HUES48 (cell line): ENCODE data around the gene SGK1.

Source experiments
- H3K27ac ChIP-seq: one replicate; pipeline ENCODE4 v1.7.0; 2013; ENCODE audit warnings: low read depth, low read length, inconsistent platforms
- H3K27me3 ChIP-seq: 2 replicates; pipeline ENCODE4 v1.6.1; 2013; ENCODE audit warnings: mild to moderate bottlenecking, low read length; ENCODE audit not compliant: control insufficient read depth, insufficient read depth
- H3K36me3 ChIP-seq: 2 replicates; pipeline ENCODE4 v1.6.1; 2013; ENCODE audit warnings: low read length; ENCODE audit not compliant: control insufficient read depth, insufficient read depth
- H3K4me1 ChIP-seq: 2 replicates; pipeline ENCODE4 v1.6.1; 2013; ENCODE audit warnings: mild to moderate bottlenecking, low read length; ENCODE audit not compliant: control insufficient read depth, insufficient read depth
- H3K4me3 ChIP-seq: 2 replicates; pipeline ENCODE4 v1.5.1; 2013; ENCODE audit warnings: mild to moderate bottlenecking, low read depth, low read length
- H3K9ac ChIP-seq: 2 replicates; pipeline ENCODE4 v1.6.1; 2013; ENCODE audit warnings: mild to moderate bottlenecking, low read depth, low read length, moderate library complexity
- H3K9me3 ChIP-seq: 2 replicates; pipeline ENCODE4 v1.6.1; 2013; ENCODE audit warnings: low read length; ENCODE audit not compliant: control insufficient read depth, insufficient read depth

SGK1 gene

DNA sequence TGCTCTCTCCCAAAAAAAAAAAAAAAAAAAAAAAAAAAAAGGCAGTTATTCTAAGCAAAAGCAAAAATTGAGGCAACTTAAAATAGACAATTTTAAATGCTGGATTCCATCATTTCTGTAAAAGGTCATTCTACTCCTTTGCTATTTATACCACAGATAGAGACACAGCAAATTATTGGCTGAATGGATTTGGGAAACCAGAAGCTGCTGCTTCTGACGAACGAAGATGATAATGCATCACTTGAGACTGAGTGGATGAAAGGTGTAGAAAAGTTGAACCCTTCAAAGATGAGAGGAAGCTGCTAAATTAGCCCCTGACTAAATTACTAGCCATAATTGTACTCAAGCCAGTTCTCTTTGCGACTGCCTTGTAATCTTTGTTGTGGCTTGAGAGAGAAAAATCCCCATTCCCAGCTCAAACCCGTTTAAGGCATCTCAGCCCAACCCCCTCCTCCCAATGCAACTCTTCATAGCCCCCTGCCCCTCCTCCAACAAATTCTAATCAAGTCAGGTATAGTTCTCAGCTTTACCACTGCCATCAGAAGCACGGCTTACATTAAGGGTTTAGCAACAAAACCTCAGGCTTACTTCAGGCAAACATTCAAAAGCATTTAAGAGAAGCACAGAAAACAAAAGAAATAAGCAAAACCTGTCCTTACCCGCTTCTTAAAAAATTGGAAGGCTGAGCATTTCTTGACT, 1.0 kb downstream of the SGK1 start:
- H3K27ac ChIP-seq: no peak overlapping the region
- H3K9me3 ChIP-seq: no peaks in the 10 kb centered on the region
- H3K4me1 ChIP-seq: peaks cover 51% of the 10 kb centered on the region
- peak overlapping the region; percentile 72 for H3K4me3 ChIP-seq
- H3K9ac ChIP-seq: no peak overlapping the region; the same call in 1 of the 2 replicates
- H3K27me3 ChIP-seq: peaks cover 26% of the 10 kb centered on the region
- H3K36me3 ChIP-seq: no peaks in the 10 kb centered on the region

DNA sequence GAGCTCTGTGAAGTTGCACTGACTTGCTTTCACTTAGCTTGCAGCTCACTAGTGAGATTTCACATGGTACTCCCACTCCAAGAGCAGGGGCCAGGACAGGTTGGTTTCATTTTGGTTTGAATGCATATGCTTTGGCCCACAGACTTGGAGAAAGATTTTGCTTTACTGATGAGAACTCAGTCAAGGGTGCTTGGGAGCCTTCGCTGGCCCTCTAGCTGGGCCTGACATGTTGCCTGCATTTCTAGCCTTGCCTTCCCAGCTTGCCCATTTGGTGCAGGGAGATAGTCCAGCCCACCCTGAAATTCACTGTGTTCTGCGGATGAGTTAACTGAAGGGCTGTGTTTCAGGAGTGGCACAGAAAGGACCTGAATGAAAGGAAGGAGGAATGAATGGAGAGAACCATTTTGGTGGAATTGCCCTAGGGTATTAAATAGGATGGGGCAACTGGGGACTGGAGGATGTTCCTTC, 1.9 kb downstream of the SGK1 start:
- Histone ChIP-seq H3K9ac (no peak overlapping the region), H3K9me3 (no peaks in the 10 kb centered on the region), H3K27ac (no peak overlapping the region), H3K4me1 (peaks cover 55% of the 10 kb centered on the region), H3K4me3 (no peak overlapping the region), H3K36me3 (no peaks in the 10 kb centered on the region), H3K27me3 (peaks cover 26% of the 10 kb centered on the region)

GRCh38 chr6:134315189-134315588, 2.7 kb downstream of the SGK1 start:
- Histone ChIP-seq H3K4me1 (peaks cover 56% of the 10 kb centered on the region), H3K27me3 (peaks cover 26% of the 10 kb centered on the region), H3K27ac (no peak overlapping the region), H3K4me3 (no peak overlapping the region), H3K9ac (no peak overlapping the region), H3K36me3 (no peaks in the 10 kb centered on the region), H3K9me3 (no peaks in the 10 kb centered on the region)

DNA sequence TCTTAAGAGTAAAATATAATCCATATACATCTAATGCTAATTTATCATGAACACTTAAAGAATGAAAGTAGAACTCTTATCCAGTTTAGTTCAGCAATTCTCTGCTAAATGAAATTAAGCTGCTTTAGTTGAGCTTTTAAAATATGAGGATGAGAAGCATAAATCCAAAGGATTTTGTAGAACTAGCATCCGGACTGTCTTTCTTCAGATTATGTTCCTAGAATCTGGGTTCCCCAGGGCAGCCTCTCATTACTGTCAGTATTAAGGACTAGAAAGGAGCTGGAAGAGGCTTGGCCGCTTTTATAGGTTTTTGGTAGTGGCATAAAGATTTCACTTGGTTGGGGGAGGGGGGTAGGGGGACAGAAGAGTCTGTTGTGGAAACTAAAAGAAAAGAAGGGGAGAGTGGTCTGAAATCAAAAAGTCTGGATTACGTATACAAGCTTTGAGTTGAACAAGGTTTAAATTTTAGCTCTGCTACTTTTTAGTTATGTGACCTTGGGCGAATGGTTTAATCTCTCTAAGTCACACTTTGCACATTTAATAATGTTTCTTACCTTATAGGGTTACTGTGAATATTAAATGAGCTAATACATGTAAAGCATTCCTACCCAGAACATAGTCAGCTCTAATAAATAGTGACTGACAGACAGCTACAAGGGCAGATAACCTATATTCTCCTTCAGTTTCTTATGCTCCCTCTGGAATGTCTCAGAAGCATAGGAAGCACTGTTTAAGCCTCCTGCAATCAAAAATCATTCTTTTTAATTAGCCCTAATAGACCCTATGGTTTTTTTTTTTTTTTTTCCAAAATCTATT, 3.7 kb downstream of the SGK1 start:
- Histone ChIP-seq H3K9ac (no peak overlapping the region), H3K9me3 (no peaks in the 10 kb centered on the region), H3K27me3 (peaks cover 25% of the 10 kb centered on the region), H3K36me3 (no peaks in the 10 kb centered on the region), H3K4me1 (peaks cover 63% of the 10 kb centered on the region), H3K4me3 (no peak overlapping the region), H3K27ac (no peak overlapping the region)

DNA sequence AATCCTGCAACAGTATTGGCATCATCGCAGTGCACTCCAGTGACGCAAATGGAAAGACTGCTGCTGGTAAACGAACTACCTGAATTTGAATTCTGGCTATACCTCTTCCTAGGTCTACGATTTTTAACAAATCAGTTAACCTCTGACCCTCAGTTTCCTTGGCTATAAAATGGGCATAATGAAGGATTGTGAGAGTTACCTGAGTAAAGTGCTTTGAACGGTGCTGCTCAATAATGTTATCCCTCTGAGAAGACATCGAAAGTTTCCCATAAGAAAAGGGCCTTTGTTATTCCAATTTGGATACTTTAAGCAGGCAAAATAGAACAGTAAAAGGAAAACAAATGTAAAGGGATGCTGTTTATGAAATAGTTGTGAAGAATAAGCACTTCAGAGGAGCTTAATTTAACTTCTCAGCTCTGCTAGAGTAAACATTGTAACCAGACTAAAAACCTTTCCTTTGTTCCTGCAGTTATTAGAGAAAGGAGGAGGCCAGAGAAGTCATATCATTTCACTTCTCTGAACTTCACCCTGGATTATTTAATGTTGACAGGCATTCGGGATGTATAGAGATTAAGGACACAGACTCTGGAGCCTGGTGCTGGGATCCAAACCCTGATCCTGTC, 5.8 kb downstream of the SGK1 start:
- Histone ChIP-seq H3K36me3 (no peaks in the 10 kb centered on the region), H3K27ac (peak overlapping the region; percentile 41), H3K4me1 (peaks cover 55% of the 10 kb centered on the region), H3K9me3 (no peaks in the 10 kb centered on the region), H3K27me3 (peaks cover 8% of the 10 kb centered on the region; the same call in 1 of the 2 replicates), H3K4me3 (no peak overlapping the region), H3K9ac (no peak overlapping the region)

DNA sequence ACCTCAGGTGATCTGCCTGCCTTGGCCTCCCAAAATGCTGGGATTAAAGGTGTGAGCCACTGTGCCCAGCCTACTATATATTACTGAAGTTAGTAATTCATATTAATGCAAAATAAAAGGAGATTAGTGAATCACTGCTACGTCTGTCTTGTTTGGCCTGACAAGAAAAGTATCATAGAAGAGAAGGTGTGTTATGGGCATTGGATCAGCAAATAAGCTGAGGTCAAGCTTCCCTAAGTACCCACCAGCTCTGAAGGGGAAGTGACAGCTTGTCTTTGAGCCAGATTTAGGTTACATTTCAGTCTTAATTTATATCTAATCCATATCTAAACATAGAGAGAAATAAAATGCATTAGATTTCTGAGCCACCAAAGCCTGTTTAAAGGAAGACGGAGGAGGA, 7.1 kb downstream of the SGK1 start:
- H3K36me3 ChIP-seq: no peaks in the 10 kb centered on the region

DNA sequence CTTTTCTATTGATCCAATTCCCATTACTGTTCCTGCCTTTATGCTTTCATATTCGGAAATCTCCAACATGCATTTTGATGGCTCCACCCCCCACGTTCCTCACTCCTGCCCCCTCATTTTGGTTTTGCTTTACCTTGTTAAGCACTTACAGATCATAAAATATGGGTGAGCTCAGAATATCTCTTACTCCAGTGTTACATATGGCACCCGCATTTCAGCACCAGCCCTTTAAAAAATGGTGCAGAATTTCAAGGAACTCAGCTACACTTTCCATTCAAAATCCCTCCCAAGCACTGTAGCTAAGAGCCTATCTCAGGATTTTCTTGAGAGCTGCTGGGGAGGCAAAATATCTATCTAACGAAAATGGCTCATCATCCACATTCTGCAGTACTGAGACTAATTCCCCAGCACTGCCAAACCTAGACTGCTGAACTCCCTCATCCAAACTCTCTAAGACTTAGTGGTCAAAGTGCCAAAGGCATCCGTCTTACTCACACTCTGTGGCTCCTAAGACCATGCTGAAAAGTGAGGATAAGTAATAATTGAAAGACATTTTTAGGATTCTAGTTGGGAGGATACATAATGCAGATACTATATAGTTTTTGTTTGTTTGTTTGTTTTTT, 7.8 kb downstream of the SGK1 start:
- H3K36me3 ChIP-seq: no peaks in the 10 kb centered on the region

More for the DNA sequence above, 7.1 kb downstream of the SGK1 start:
- H3K9me3 ChIP-seq: no peaks in the 10 kb centered on the region
- H3K9ac ChIP-seq: no peak overlapping the region
- H3K4me3 ChIP-seq: no peak overlapping the region
- peaks cover 43% of the 10 kb centered on the region for H3K4me1 ChIP-seq
- peaks cover 4% of the 10 kb centered on the region; the same call in 1 of the 2 replicates for H3K27me3 ChIP-seq
- H3K27ac ChIP-seq: no peak overlapping the region

DNA sequence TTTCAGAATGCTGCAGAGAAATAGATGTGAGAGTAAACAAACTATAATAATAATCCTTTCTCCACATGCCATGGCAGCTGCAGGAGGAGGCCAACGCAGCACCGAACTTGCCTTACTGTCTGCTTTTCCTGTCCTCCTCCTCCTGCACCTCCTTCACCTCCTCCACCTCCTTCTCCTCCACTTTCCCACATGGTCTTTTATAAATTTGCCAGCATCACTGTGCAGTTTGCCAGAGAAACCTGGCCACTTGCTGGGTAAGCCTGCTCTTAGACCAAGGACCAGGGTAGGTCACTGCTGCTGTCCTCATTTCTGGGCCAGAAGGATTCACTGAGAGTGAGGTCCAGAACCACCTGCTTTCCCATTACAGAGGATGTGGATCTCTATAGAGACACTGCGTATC, 8.7 kb downstream of the SGK1 start:
- no peaks in the 10 kb centered on the region for H3K36me3 ChIP-seq
- H3K4me1 ChIP-seq: peaks cover 33% of the 10 kb centered on the region
- H3K9ac ChIP-seq: no peak overlapping the region
- H3K9me3 ChIP-seq: no peaks in the 10 kb centered on the region
- no peak overlapping the region for H3K4me3 ChIP-seq
- H3K27me3 ChIP-seq: peaks cover 4% of the 10 kb centered on the region; the same call in 1 of the 2 replicates
- no peak overlapping the region for H3K27ac ChIP-seq

More for the DNA sequence above, 7.8 kb downstream of the SGK1 start:
- Histone ChIP-seq H3K9me3 (no peaks in the 10 kb centered on the region), H3K9ac (no peak overlapping the region), H3K4me3 (no peak overlapping the region), H3K4me1 (peaks cover 40% of the 10 kb centered on the region), H3K27ac (no peak overlapping the region), H3K27me3 (peaks cover 4% of the 10 kb centered on the region; the same call in 1 of the 2 replicates)

- Histone ChIP-seq H3K36me3 (no peaks in the 10 kb centered on the region), H3K4me3 (no peak overlapping the region), H3K27ac (no peak overlapping the region), H3K9me3 (no peaks in the 10 kb centered on the region), H3K4me1 (peaks cover 28% of the 10 kb centered on the region), H3K27me3 (peaks cover 4% of the 10 kb centered on the region; the same call in 1 of the 2 replicates), H3K9ac (no peak overlapping the region)
Observed at GRCh38 chr6:134308800-134309199, 9.1 kb downstream of the SGK1 start.

DNA sequence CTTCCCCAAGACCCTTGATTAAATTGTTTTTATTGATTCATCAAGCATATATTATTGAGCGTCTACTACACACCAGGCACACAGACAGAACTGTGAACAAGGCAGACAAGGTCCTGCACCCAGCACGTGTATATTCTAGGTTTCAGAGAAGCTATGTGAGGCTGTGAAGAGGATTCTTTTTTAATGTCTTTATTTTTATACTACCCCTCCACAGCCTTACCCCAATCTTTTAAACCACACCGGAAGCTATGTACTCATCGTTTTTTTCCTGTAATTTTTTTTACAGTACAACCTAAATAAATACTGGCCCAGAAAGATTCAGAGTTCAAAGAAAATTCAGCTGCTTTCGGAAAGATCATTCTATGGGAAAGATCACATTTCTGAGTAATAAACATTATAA, 10.0 kb downstream of the SGK1 start:
- no peaks in the 10 kb centered on the region for H3K9me3 ChIP-seq
- H3K36me3 ChIP-seq: no peaks in the 10 kb centered on the region
- H3K4me1 ChIP-seq: peaks cover 19% of the 10 kb centered on the region
- H3K9ac ChIP-seq: no peak overlapping the region
- no peak overlapping the region for H3K27ac ChIP-seq
- H3K27me3 ChIP-seq: no peaks in the 10 kb centered on the region
- no peak overlapping the region for H3K4me3 ChIP-seq
